HG02870 (cell line): Measurements from ENCODE around the gene PRRT2.

Source experiments
- ATAC-seq: cut with Tn5 transposase; IDR thresholded peaks from one replicate; pipeline ENCODE4 v1.9.1; 2021; ENCODE audit warnings: mild to moderate bottlenecking, moderate library complexity; ENCODE audit not compliant: unreplicated experiment

The PRRT2 gene

DNA sequence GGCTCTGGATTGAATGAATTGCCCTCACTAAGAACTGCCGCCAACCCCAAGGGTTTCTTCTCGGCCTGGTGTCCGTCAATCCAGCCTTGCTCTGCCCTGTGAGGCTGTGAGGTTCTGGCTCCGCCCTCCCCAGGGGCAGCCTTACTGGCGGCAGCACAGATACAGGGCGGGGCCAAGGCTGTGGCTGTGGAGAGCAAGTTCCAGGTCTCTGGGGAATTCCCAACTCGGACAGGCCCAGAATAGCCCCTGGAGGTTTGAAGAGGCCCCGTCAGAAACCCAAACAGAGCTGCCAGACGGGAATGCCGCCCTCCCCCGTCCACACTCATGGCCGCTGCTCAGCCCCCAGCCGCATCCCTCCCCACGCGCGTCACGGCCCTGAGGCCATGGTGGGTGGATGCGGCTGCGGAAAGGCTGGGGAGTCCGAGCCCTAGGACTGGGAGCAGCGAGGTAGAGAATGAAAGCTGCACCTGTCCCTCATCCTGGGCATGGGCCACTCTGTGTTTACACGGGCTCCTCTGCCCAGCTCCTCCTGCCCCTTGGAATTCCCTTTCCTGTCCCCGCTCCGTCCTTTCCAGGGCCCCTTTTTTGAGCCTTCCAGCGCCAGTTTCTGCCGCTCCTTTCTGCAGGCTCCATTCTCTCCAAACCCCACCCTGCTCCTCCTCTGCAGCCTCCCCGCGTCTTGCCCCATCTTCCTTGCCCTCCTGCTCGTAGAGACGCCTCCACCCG is 660 bp upstream of the PRRT2 start:
- ATAC-seq = peak; percentile 42

DNA sequence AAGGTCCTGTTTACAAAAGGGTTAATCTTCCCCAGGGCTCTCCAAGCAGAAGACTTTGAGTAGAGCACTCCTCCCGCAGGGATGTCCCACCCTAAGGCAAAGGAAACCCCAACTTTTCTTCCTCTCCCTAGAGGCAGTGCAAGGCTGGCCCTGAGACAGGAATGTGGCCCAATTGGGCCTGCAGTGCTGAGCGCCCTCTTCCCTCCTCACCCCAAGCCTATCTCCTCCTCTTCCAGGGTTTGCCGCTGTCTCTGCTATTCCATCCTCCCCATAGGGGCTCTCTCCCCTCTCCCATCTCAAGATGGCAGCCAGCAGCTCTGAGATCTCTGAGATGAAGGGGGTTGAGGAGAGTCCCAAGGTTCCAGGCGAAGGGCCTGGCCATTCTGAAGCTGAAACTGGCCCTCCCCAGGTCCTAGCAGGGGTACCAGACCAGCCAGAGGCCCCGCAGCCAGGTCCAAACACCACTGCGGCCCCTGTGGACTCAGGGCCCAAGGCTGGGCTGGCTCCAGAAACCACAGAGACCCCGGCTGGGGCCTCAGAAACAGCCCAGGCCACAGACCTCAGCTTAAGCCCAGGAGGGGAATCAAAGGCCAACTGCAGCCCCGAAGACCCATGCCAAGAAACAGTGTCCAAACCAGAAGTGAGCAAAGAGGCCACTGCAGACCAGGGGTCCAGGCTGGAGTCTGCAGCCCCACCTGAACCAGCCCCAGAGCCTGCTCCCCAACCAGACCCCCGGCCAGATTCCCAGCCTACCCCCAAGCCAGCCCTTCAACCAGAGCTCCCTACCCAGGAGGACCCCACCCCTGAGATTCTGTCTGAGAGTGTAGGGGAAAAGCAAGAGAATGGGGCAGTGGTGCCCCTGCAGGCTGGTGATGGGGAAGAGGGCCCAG is 1.0 kb downstream of the PRRT2 start:
- ATAC-seq = no peak

DNA sequence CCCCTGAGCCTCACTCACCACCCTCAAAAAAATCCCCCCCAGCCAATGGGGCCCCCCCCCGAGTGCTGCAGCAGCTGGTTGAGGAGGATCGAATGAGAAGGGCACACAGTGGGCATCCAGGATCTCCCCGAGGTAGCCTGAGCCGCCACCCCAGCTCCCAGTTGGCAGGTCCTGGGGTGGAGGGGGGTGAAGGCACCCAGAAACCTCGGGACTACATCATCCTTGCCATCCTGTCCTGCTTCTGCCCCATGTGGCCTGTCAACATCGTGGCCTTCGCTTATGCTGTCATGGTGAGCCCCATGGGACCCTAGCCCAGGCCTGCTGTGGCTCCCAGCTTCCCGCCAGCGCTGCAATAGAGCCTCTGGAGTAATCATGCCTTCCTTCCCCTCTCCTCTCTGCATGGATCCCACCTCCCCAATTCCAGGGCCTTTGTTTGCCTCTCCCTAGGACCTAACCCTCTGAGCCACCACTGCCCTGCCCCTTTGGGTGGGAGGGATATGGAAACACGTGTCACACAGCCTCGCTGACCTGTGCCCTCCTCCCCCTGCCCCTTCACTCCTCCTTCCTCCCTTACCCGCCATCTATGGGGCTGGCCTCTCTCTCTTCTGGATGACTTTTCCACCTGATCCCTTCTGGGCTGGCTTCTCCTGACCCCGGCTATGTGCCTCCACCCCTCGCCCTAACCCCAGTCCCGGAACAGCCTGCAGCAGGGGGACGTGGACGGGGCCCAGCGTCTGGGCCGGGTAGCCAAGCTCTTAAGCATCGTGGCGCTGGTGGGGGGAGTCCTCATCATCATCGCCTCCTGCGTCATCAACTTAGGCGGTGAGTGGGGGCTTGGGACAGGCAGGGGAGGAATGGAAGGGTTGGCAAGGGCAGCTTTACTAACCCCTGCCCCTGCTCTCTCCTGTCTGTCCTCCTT is 1.9 kb downstream of the PRRT2 start:
- ATAC-seq = no peak

DNA sequence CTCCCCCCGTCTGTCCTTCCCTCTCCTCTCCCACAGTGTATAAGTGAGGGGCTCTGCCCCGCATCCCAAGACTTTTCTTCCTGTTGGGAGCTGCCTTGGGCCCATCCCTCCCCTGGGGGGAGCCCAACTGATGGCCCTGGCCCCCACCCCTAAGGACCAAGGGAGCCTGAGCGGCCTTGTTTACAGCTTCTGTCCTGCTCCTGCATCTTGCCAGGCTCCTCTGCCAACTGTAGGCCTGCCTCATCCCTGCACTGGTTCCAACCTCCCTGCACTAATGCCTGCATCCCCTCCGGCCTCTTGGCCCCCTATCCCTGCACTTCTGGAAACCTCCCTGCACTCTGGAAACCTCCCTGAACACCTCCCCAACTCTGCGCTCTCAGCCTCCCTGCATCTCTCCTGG is 2.6 kb downstream of the PRRT2 start:
- ATAC-seq = no peak

DNA sequence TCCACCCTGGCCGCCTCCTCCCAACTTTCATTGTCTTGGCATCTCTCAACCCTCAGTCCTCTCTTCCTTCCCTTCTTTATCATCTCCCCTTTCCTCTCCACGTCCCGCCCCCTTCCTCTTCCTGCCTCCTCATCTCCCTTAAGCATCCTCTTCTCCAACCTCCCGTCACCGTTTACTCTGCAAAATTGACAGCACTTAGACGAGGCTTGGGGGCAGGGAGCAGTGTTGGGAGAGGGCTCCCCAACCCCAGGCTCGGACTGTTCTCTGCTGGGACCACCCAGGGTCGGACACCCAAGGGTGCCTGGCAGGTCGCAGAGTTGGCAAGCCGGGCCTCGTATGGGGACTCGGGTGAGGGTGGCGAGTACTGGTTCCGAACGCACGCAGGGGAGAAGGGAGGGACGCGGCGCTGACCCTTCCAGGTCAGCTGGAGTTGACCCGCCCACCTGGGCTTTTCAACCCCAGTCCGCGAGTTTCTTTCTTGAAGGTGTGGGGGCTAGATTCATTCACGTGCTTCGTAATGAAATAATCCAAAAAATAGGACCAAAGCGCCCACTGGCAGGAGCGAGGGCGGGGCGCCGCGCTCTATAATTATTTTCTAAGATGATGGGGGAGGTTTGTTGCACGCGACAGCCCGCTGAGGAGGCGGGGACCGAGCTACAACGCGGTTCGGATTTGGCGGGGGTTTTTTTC is 3.2 kb downstream of the PRRT2 start:
- ATAC-seq = no peak

DNA sequence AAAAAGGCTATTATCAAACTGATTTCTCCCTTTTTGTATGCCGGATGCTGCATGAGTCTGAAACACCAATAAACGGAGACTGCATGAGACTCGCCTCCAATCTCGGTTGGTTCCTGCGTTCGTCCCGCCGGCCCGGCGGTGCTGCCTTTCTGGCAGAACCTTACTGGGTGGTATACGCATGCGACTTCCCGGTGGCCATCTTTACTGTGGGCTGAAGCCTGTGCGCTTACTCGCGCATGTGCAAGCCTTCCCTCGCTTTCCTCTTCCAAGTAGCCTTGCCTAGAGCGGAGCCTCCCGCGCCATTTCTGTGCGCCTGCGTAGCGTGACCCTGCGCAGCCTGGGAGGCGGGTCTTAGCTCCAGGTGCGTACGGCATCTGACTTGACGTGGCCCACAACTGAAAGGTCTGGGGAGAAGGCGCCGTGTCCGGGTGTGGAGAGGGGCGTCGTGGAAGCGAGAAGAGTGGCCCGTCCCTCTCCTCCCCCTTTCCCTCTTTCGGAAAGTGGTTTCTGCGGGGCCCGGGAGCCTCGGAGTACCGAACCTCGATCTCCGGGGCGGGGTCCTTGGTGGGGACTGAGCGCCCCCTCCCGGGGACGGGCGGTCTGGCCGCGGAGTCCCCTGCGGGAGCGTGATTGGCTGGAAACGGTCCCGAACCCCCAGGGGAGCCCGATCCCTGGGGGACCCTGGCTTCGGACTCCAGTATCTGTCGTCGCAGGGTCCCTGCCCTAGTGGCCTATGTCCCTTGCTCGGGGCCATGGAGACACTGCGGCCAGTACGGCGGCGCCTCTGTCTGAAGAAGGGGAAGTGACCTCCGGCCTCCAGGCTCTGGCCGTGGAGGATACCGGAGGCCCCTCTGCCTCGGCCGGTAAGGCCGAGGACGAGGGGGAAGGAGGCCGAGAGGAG is 4.0 kb downstream of the PRRT2 start, which contains the start of gene PAGR1:
Gene PAGR1, plus strand, starts transcription at position 360 of the 901 bp plus-strand sequence. Its CDS starts 374 bp downstream, at position 734.
- peak; percentile 52 for ATAC-seq

DNA sequence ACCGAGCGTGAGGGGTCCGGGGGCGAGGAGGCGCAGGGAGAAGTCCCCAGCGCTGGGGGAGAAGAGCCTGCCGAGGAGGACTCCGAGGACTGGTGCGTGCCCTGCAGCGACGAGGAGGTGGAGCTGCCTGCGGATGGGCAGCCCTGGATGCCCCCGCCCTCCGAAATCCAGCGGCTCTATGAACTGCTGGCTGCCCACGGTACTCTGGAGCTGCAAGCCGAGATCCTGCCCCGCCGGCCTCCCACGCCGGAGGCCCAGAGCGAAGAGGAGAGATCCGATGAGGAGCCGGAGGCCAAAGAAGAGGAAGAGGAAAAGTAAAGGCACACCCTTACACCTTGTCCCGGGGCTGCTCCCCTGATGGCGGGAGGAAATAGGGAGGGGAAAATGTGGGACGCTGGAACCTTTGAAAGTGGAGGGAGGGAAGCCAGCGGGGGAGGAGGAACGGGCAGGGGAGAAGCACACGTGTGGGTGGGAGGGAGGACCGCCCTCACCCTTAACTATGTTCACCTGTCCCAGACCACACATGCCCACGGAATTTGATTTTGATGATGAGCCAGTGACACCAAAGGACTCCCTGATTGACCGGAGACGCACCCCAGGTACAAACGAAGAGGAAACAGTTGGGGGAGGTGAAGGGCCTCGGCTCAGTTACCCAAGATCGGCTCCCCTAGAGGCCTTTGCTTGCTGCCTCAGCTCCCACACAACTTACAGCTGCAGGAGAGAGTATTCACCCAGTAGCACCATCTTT is 4.9 kb downstream of the PRRT2 start:
- ATAC-seq = no peak

DNA sequence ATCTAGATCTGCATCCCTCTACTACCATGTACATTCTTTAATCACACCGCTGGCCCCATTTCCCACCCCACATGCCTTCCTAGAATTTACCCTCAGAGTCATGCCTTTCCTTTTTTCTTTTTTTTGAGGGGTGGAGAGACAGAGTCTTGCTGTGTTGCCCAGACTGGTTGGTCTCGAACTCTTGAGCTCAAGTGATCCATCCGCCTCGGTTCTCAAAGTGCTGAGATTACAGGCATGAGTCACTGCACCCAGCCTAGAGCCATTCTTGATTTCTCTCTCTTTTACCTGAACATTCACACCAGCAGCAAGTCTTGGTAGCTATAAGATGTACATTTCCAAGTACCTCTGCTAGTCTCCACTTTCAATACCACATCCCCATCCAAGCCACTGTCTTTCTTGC is 6.1 kb downstream of the PRRT2 start:
- ATAC-seq = no peak

DNA sequence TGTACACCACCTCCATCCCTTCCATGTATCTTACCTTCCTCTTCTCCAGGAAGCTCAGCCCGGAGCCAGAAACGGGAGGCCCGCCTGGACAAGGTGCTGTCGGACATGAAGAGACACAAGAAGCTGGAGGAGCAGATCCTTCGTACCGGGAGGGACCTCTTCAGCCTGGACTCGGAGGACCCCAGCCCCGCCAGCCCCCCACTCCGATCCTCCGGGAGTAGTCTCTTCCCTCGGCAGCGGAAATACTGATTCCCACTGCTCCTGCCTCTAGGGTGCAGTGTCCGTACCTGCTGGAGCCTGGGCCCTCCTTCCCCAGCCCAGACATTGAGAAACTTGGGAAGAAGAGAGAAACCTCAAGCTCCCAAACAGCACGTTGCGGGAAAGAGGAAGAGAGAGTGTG is 7.5 kb downstream of the PRRT2 start:
- no peak for ATAC-seq

DNA sequence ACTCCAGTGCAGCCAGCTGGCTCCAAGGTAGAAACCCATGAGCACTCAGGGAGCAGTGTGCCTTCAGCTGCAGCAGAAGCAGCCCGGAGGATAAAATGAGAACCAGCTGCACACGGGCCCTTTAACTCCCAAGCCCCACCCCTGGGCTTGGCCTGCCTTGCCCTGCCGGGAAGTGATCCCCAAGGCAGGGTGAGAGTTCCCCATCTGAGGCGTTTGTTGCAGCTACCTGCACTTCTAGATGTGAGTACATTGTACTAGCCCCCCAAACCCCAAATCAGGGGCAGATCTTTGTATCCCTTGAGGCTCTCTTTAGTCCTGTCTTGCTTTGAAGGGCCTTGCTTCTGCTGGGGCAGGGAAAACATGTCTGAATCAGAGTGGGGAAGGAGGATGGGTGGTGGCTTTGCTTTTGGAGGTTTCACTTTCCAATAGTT is 8.3 kb downstream of the PRRT2 start, which contains the start of gene MVP:
Gene MVP, plus strand, starts transcription at position 192 of the 431 bp plus-strand sequence. CDS start 10,088 bp downstream, outside the sequence.
- no peak for ATAC-seq

DNA sequence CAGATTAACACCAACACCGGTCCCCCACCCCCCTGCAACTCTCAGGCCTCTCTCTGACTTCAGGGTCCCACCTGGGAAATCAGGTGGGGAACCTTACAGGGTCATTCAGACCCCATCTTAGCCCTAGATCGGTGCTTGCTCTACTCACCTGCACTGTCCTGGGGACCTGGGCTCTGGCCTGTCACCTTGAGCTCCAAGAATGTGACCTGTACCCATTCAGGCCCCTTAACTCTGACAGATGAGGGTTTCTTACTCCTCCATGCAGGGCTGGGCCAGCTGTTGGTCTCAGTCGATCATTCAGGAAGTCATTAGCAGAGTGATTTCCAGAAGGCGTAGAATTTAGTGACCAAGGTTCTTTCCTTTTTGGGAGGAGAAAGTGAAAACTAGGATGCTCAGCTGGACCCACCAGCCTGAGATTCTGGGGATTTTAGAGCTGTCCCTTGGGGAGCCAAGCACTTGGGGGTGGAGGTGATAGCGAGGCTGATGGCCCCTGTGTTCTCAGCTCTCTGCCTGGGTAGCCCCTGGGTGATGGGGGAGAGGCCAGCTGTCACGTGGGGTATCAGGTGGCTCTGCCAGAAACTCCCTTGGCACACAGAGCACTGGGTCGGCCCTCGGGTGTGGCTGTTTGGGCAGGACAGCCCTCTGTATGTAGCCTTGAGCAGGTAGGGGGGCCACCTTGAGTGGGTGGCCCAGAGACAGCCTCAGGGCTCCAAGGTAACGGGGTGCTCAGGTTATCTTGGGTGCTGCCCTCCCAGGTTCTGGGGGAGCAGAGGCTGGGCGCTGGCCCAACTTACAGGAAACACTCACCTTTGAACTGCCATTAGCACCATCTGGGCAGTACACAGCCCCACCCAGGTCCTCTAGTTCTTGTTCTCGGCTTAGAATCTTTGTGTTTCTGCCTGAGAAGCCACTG is 9.0 kb downstream of the PRRT2 start:
- ATAC-seq = no peak

DNA sequence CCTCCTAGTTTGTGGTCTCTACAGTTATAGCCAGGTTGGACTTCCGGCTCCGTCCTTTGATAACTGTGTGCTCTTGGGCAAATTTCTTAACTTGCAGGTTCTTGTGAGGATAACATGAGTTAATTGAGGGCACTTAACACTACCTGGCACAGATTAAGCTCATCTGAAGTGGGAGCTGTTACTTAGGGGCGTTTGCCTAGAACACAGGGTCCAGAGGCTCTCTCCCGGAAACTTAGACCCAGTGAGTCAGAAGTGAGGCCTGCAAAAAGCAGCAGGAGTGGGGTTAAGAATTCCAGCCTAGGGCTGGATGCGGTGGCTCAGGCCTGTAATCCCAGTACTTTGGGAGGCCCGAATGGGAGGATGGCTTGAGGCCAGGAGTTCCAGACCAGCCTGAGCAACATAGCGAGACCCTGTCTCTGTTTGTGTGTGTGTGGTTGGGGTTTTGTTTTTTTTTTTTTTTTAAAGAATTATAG is 9.7 kb downstream of the PRRT2 start:
- no peak for ATAC-seq

DNA sequence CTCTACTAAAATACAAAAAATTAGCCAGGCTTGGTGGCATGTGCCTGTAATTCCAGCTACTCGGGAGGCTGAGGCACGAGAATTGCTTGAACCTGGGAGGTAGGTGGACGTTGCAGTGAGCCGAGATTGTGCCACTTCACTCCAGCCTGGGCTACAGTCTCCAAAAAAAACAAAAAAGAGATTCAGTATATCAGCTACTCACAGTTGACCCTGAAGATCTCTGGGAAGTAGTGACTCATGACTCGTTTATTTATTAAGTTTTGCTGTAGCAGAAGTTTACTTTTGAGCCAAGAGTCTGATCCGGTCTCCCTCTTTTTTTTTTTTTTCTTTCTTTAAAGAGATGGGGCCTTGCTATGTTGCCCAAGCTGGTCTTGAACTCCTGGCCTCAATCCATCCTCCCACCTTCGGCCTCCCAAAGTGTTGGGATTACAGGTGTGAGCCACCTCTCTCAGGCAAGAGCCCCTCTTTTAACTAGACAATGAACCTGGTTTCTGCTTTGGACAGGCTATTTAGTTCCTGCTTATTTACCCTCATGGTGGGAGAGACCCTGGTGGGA is 12.7 kb downstream of the PRRT2 start:
- no peak for ATAC-seq

DNA sequence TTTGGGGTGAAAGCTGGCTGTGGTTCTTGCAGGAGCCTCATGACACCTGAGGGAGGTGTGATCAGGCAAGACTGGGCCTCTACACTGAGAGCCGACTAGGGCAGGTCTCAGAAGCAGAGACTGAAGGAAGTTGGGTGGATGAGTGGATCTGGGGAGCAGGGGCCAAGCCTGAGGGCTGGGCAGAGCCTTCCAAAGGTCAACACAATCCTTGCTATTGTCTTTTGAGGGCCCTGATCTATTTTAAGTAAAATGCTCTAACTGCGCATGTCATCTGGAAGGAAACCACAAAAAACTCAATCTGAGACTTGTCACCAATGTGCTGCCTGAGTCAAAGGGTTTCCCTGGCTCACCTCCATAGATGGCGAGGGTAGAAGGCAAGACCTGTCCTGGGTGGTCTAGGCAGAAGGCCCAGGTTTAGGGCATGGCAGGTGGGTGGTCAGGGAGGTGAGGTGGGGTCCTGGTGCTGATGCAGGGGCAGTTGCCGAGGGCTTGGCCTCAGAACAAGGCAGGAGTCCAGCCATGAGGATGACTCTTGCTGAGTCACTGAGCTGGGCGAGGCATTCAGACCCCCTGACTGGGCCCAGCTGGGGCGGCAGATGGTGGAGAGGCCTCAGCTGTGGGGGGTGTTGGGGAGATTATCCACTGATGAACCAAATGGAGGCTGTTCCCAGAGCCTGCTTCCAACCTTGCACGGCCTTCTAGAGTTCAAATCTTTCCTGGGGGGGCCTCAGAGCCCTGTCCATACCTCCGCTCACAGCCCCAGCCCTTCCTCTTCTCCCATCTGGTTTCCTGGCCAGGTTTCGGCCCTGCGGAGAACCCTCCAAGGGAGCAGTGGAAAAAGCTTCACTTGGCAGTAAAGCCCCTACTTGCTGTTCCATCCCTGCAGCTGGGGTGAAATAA is 13.4 kb downstream of the PRRT2 start:
- no peak for ATAC-seq

DNA sequence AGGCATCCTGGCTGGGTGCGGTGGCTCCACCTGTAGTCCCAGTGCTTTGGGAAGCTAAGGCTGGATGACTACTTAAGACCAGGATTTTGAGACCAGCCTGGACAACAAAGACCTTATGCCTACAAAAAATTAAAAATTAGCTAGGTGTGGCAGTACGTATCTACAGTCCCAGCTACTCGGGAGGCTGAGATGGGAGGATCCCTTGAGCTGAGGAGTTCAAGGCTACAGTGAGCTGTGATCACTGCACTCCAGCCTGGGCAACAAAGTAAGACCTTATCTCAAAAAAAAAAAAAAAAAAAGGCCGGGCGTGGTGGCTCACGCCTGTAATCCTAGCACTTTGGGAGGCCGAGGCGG is 14.3 kb downstream of the PRRT2 start:
- no peak for ATAC-seq

DNA sequence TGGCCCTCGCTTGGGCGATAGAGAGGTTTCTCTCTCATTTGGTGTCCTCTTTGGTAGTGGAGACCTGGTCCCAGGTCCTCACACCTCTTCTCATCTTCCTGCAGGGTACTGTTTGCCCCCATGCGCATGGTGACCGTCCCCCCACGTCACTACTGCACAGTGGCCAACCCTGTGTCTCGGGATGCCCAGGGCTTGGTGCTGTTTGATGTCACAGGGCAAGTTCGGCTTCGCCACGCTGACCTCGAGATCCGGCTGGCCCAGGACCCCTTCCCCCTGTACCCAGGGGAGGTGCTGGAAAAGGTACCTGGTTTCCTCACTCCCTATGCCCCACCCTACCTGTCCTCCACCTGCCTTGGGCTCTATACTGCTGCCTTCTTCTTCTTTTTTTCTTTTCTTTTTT is 18.8 kb downstream of the PRRT2 start:
- ATAC-seq = no peak
